ENCODE results near the gene TMC7.

TMC7 gene

GRCh38 chr16:19020689-19021088, 37.0 kb downstream of the TMC7 start:
- TF ChIP-seq CTCF (IDR thresholded peaks at IDR 0.05; ENCODE audit: borderline replicate concordance, insufficient read depth, low read depth, low read length), result no peak
- H3K4me3 ChIP-seq (ENCODE audit: low read depth, low read length), result no peak overlapping the region

- H3K4me3 ChIP-seq (ENCODE audit: low read depth, low read length), result no peak overlapping the region
- TF ChIP-seq CTCF (IDR thresholded peaks at IDR 0.05; ENCODE audit: borderline replicate concordance, insufficient read depth, low read depth, low read length), result no peak
Observed at GRCh38 chr16:19021747-19022146, 38.0 kb downstream of the TMC7 start.

GRCh38 chr16:19027416-19027815, 43.7 kb downstream of the TMC7 start:
- TF ChIP-seq CTCF (IDR thresholded peaks at IDR 0.05; ENCODE audit: borderline replicate concordance, insufficient read depth, low read depth, low read length), result no peak
- no peak overlapping the region for H3K4me3 ChIP-seq (ENCODE audit: low read depth, low read length)

- H3K4me3 ChIP-seq (ENCODE audit: low read depth, low read length), result no peak overlapping the region
- TF ChIP-seq CTCF (IDR thresholded peaks at IDR 0.05; ENCODE audit: borderline replicate concordance, insufficient read depth, low read depth, low read length), result no peak
Observed at GRCh38 chr16:19029980-19030379, 46.2 kb downstream of the TMC7 start.

GRCh38 chr16:19031738-19032137, 48.0 kb downstream of the TMC7 start:
- no peak for TF ChIP-seq CTCF (IDR thresholded peaks at IDR 0.05; ENCODE audit: borderline replicate concordance, insufficient read depth, low read depth, low read length)
- no peak overlapping the region for H3K4me3 ChIP-seq (ENCODE audit: low read depth, low read length)

- H3K4me3 ChIP-seq (ENCODE audit: low read depth, low read length), result no peak overlapping the region
- no peak for TF ChIP-seq CTCF (IDR thresholded peaks at IDR 0.05; ENCODE audit: borderline replicate concordance, insufficient read depth, low read depth, low read length)
Observed at GRCh38 chr16:19033761-19034160, 50.0 kb downstream of the TMC7 start.

- H3K4me3 ChIP-seq (ENCODE audit: low read depth, low read length), result no peak overlapping the region
- no peak for TF ChIP-seq CTCF (IDR thresholded peaks at IDR 0.05; ENCODE audit: borderline replicate concordance, insufficient read depth, low read depth, low read length)
Observed at GRCh38 chr16:19040400-19040799, 56.7 kb downstream of the TMC7 start.
